HG03354 (cell line): ENCODE data around the gene TUBA8.
"Not testable (repeated sequence)": the region's sequence is repeated elsewhere in the genome, so short reads cannot be mapped to it uniquely, and the experiment has no call there.

Source experiments
- ATAC-seq: cut with Tn5 transposase; IDR thresholded peaks from one replicate; pipeline ENCODE4 v1.9.1; 2021; ENCODE audit warnings: mild to moderate bottlenecking; ENCODE audit not compliant: unreplicated experiment, poor library complexity, severe bottlenecking

Gene TUBA8

DNA sequence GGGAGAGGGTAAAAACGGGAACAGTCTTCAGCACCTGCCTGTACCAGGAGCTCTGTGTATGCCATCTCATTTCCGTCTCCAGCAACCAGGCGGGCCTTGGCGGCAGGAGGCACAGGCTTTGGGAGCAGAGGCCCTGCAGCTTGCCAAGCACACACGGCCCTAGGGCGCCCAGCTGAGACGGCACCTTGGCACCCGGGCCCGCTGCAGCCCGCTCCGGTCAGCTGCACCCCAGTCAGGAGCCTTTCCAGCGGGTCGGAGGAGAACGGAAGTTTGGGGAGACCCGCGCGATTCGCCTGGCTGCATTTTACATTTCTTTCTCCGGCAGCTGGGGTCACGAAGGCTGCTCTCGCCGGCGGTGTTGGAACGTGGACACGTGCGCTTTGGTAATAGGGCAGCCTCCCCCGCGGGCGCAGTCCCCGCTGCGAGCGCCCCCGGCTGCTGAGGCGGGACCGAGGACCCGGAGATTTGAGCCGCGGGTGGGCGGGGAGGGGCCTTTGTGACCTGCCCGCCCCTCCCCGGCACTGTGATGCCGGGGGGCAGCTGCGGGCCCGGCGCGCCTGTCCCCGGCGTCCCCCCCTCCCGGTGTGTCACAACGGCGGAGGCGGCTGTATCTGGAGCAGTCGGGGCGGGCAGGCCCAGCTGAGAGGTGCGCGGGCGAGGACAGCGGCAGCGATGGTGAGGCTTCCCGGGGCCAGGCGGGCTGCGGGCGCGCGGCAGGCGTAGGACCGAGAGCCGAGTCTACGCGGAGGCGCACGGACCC is at the start of gene TUBA8:
TSS of gene TUBA8 (plus strand) at position 616 of the 760 bp plus-strand sequence. CDS start at position 673, 57 bp downstream.
- peak; percentile 61 for ATAC-seq

GRCh38 chr22:18062421-18062820 is 48.2 kb upstream of the TUBA8 start:
- ATAC-seq: no peak

- ATAC-seq: no peak
Measured at GRCh38 chr22:18063306-18063705, 47.3 kb upstream of the TUBA8 start.

DNA sequence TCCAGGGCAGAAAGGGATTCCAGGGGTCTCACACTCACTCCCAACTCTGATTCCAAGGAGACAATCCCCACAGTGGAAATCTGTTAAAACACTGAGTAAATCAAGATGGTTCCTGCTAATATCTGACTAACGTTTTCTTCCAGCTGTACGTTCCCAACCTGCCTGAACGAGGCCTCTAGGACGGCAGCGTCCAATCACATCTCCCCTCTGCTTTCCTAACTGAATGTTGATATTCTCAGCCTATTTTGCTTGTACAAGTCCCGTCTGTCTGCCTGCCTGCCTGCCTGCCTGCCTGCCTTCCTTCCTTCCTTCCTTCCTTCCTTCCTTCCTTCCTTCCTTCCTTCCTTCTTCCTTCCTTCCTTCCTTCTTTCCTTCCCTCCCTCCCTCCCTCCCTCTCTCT is 46.9 kb upstream of the TUBA8 start:
- not testable (repeated sequence) for ATAC-seq

GRCh38 chr22:18064636-18065035 is 46.0 kb upstream of the TUBA8 start:
- ATAC-seq: no peak

DNA sequence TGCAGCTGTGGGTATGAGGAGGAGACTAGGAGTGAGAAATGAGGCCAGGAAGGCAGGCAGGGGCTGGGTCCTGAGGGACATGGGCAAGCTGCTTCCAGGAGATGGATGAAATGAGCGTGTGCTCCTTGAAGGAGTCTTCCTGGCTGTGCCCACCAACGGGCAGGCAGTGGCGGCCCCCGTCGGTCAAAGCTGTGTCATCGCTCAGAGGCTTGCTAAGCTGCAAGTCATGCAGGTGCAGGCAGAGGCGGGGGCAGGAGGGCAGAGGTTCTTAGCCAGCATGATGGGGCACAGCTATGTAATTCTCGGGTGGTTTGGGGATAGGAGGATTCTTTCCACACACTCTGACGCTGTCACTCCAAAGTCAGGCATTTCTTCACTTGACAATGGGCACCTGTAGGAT is 45.4 kb upstream of the TUBA8 start:
- no peak for ATAC-seq

GRCh38 chr22:18066181-18066859 is 44.3 kb upstream of the TUBA8 start:
- ATAC-seq: no peak

- ATAC-seq: no peak
Measured at GRCh38 chr22:18067121-18067520, 43.5 kb upstream of the TUBA8 start.

- no peak for ATAC-seq
Measured at GRCh38 chr22:18067548-18068341, 42.9 kb upstream of the TUBA8 start.

DNA sequence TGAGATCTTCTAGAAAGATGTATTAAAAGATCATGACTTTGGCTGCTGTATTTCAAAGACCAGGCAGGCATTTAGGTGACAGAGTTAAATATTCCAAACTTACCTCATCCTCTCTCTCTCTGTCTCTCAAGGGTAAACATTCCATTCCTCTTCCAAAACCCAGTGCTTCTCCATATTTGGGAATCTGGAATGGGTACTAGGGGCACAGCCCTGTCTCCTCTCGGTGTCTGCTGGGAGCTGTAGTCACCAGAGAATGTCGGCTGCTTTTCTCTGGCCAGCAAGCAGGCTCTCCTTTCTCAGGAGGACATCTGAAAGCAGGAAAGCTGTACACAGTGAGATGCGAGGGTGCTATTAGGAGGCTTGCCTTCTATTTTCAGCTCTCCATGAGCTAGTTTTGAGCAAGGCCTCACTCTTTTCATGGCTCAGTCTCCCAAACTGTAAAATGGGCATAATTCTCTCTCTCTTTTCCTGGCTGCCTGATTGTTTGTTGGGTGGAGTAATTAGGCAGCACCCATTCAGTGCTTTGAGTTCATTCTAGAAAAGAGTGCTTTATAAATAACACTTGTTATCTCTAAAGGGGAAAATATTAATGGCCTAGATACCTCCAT is 42.1 kb upstream of the TUBA8 start:
- no peak for ATAC-seq

- ATAC-seq: no peak
Measured at GRCh38 chr22:18069041-18069440, 41.6 kb upstream of the TUBA8 start.

GRCh38 chr22:18070041-18070440 is 40.6 kb upstream of the TUBA8 start:
- ATAC-seq: no peak

- no peak for ATAC-seq
Measured at GRCh38 chr22:18070556-18071306, 39.9 kb upstream of the TUBA8 start.

DNA sequence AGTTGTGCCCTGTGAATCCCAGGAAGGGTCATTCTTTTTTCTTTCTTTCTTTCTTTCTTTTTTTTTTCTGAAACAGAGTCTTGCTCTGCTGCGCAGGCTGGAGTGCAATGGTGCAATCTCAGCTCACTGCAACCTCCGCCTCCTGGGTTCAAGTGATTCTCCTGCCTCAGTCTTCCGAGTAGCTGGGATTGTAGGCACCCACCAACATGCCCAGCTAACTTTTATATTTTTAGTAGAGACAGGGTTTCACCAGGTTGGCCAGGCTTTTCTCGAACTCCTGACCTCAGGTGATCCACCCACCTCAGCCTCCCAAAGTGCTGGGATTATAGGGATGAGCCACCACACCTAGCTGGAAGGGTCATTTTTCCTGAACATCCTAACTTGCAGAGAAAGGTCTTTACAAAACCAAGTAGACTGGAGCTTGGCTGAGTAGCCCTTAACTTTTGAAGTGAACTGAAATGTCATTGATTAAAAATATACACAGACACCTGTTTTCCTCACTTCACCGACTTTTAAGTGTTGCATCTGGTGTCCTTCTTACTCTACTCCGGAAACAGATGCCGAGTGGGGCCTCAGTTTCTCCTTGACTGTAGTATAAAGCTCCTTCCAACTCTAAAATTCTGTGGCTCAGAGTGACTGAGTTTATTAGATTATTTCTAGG is 39.2 kb upstream of the TUBA8 start:
- ATAC-seq: not testable (repeated sequence)

GRCh38 chr22:18071968-18072310 is 38.7 kb upstream of the TUBA8 start:
- ATAC-seq: no peak

DNA sequence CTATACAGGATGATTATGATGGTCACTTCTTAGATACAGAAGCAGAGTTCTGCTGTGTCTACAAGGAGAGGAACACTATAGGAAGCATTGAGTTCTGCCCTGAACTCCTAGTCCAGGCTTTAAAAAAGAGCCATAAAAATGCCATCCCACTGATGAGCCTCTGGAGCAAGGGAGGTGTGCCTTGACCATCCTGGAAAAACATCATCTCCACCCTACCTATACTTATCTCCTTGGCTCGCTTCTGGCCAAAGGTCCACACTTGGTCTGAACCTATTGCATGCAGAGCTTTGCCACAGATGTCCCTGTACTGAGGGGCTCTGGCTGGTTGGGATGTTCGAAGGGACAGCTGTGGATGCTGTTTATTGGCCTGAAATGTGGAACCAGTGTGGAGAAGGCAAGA is 37.1 kb upstream of the TUBA8 start:
- no peak for ATAC-seq

GRCh38 chr22:18073927-18074326 is 36.7 kb upstream of the TUBA8 start:
- ATAC-seq: not testable (repeated sequence)

DNA sequence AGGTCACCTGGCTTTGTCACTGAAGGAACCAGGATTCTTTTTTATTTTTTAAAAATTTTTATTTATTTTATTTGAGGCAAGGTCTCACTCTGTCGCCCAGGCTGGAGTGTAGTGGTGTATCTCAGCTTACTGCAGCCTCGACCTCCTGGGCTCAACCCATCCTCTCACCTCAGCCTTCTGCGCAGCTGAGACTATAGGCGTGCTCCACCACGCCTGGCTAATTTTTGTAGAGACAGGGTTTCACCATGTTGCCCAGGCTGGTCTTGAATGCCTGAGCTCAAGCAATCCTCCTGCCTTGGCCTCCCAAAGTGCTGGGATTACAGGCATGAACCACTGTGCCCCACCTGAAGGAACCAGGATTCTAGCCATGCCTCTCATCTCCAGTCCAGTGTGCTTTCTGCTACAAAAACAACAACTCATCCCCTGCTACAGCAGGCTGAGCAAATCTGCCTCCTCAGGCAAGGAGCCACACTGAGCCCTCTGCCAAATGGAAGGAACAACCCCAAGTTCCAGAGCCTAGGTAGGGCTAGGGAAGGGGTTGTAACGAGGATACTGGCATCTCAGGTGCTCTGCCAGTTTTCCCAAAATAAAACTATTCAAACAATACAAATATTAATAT is 35.4 kb upstream of the TUBA8 start:
- no peak for ATAC-seq
